Stimulated activated CD8-positive, alpha-beta memory T cell treated with anti-CD3 and anti-CD28 coated beads, Interleukin-4, amount 100 ng/mL, for 4 hours (primary cell): Measurements from ENCODE around the gene BAHCC1.

Experiments
- DNase-seq, 2 donors: peaks; one replicate each; pipeline ENCODE4 v3.0.0-alpha.2; 2020; ENCODE audit warnings: low read depth in 2 of 2, low spot score in 1 of 2

BAHCC1 gene

DNA sequence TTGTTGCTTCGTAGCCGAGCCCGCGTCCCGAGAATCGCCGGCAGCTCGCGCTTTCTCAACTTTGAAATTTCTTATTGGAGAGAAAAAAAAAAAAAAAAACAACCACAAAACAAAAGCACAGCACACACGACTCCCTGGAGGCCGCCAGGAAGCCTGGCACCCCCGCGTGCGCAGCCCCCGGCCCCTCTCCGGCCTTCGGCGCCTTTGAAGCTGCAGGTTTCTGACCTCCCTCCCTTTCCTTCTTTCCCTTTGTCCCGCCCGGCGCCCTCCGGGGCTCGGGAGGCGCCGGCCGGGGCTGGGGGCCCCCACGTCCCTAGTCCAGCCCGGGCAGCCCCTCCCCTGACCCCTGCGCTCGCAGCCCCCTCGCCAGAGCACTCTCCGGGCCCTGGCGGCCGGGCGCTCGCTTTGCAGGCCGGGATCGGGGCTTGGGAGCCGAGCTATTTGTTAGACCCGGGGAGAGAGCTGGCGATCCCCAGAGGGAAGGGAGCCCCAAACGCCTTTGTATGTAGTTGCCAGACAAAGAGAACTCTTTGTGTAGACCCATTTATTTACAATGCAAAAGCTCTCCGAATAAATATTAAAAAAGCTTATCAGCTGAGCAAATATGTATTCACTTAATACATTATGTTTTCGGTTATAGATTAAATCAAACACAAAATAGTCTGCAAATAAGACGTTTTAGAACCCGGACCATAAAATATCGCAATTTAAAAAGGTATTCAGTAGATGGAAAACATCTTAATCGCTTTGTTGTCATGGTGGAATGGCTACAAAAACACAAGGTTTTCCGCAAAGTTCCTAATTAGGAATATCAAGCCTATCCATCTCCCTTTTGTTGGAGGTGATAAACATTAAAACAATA is 2.3 kb downstream of the BAHCC1 start:
- no peak for DNase-seq

- DNase-seq: no peak
Observed at GRCh38 chr17:81398176-81398831, 3.0 kb downstream of the BAHCC1 start.

DNA sequence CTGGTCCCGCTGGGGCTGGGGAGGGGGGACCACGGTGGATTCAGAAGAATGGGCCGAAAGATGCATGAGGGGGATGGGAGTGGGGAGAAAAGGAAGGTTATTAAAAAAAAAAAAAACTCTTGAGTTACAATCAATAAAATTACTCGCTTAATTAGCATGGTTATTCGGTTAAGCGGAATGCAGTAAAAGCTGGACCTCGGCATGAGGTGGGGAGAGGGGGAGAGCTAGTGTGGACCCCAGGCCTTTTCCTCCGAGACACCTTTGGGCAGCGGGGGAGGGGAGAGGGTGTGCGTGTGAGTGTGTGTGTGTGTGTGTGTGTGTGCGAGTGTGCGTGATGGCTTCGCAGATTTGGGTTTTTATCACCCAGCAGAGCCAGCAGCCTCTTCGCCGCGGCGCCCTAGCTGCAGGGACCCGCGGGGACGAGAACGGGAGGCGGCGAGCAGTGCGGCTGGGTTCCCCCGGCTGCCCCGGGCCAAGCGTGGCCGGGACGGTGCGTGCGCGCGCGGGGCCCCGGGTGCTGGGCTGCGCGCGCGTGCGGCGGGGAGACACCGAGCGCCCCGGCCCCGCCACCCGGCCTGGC is 3.7 kb downstream of the BAHCC1 start:
- DNase-seq: no peak

DNA sequence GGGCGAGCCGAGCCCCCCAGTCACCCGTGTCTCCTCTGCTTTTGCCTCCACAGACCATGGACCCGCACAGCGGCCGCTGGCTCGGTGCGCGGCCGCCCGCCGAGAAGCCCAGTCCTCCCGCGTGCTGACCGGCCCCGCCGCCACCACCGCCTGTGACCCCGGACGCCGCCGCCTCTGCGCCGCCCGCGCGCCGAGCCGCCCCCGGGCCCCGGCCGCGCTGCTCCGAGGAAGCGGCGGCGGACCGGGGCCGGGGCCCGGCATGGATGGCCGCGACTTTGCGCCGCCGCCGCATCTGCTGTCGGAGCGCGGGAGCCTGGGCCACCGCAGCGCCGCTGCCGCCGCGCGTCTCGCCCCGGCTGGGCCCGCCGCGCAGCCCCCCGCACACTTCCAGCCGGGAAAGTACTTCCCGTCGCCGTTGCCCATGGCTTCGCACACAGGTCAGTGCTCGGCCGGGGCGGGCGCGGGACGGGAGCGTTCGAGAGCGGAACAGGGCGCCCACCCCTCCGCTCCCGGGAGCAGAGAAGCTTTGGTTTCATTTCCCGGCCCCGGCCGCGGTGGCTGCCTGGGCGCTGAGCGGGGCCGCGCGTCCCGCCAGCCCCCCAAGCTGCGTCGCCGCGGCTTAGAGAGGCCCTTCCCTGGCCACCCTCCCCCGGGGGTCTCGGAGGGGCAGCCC is 4.4 kb downstream of the BAHCC1 start:
- DNase-seq: no peak

- no peak for DNase-seq
Observed at GRCh38 chr17:81400154-81400977, 5.1 kb downstream of the BAHCC1 start.

GRCh38 chr17:81400996-81401722 is 5.9 kb downstream of the BAHCC1 start:
- DNase-seq: no peak

- DNase-seq: no peak
Observed at GRCh38 chr17:81401723-81402529, 6.7 kb downstream of the BAHCC1 start.

DNA sequence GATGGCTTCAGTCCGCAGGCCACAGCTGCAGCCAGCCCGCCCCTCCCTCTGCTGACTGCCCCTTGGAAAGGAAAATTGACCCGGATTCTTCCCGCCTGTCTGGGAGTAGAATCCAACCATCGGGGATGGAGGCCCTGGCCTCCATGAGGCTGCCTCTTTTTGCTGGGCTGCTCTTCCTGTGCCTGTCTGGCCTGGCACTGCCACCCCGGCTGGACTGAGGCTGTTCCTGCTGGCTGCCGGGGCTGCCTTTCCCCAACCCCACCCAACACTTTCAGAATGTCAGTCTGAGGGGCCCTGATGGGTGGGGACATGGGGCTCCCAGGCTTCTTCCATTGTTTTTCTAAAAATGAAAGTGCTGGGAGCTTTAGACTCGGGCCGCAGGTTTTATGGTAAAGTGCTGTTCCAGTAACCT is 7.3 kb downstream of the BAHCC1 start:
- no peak for DNase-seq

DNA sequence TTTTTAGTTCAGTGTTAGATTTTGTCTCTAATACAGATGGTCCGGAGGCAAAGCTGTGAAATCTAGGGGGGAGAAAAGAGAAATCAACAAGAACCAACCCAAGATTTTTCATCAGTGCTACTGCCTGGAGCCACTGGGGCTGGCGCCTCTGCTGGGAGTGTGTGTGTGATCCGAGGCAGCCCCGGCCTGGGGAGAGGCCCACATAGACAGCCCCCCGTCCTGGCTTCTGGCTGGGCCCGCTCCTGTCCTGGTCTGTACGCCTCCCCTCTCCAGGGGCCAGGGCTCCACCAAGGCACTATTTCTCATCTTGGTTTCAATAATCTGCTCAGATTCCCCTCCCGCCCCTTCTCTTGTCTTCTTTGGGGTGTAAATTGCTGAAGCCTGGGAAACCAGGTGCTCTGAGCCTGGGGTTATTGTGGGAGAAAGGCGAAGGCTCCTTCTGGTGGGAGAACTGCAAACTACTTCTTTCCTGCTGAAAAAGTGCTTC is 7.8 kb downstream of the BAHCC1 start:
- no peak for DNase-seq

GRCh38 chr17:81403671-81404534 is 8.6 kb downstream of the BAHCC1 start:
- no peak for DNase-seq

- no peak for DNase-seq
Observed at GRCh38 chr17:81404558-81405165, 9.4 kb downstream of the BAHCC1 start.

- no peak for DNase-seq
Observed at GRCh38 chr17:81405411-81405872, 10.2 kb downstream of the BAHCC1 start.

DNA sequence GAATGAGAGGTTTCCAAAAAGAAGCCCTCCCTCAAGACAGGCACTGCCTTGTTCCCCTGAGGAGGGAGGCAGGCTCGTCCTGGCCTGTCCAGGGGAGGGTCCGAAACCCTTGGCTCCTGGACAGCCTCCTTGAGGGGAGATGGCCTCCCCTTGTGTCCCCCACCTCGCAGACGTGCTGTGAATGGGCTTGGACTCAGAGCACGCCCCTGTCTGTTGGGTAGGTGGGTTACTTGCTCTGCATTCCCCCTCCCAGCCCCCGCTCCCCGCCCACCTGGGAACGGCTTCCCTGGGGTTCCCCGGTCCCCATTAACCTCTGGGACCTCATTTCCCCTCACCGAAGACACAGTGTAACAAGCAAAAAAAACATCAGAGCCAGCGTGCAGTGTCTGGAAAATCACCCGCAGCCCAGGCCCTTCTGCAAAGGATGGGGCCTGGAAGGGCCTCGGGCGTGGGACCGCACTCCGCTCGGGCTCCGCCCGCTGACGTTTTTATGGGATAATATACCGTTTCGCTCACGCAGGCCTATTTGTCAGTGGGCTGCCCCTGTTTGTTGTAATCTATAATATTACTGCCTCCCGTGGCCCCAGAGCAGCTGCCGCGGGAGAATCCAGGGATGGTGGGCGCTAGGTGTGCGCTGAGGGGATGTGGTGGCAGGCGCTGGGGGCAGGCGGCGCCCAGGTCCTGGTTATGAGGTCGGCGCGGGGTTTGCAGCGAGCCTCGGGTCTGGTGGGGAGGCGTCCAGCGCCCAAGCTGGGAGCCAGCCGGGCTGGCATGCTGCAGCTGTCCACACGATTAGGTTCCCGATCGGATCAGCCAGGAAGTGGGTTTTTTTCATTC is 11.1 kb downstream of the BAHCC1 start:
- DNase-seq: no peak

DNA sequence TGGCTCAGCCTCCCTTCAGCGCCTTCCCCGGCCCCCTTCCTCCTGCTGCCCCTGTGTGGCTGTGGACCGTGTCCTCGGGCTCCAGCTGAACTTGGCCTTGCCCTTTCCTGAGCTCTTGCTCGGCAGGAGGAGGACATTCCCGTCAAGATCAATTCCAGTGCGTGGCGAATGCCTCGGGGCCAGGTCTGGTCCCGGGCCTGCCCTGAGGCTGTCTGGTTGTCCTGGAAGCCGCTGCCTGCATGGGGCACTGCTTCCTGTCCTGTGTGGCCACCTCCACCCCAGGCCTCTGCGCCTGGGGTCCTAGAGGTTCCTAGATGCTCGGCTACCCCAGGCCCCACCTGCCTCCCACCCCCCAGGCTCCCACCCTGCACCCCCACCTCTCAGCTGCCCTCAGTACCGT is 12.8 kb downstream of the BAHCC1 start:
- no peak for DNase-seq

DNA sequence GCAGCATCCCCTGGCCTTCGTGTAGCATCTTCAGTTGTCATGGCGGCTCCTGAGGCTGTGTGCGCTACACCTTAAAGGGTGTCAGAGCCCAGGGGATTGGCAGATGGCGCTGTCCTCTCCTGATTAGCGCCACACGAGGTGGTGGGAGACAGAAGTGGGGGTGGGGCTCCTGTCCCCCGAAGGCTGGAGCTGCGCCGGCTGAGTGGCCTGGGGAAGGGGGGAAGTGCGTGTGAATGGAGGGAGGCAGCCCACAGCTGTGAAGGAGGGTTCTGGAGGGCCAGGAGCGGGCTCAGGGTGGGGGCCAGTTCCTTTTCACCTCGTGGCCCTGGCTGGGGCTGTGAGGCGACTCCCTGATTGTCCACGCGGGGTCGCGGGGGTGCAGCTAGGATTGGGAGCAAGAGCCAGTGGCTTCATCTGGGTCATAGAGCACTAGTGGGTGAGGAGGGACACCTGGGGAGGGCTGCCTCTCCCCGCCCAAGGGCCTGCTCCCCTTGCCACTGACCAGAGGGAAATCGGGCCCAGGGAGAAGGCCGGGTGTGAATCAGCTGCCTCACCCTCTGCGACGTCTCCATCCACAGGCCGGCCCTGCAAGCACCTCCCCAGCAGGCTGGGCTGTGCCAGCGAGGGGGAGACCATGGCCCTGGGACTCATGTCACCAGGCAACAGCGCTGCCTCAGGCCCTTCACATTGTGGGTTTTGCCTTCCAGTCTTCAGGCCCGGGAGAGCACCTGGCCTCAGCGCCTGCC is 14.1 kb downstream of the BAHCC1 start:
- DNase-seq: no peak

DNA sequence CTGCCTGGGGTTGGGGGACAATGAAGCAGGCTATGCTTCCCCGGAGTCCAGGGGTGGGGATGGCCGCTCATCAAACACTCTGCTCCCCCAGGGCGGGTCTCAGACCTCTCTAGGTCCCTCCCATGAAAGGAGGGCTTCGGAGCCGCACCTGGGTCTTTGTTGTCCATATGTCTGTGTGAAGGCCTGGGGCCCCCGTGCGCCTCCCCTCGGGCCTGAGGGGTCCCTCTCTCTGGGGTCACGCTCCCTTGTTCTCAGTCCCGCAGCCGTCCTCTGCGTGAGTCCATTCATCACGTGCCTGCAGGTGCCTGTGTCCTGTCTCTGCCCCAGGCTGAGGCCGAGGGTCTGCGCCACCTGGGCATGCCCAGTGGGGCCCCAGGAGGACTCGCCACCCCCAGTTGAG is 15.6 kb downstream of the BAHCC1 start:
- DNase-seq: no peak
